Cardiac fibroblast (primary cell): ENCODE results near the gene EXOC2.

ENCODE experiments used
- DNase-seq, 2 donors: peaks; one replicate each; pipeline versions ENCODE4 v3.0.0 to v3.0.0-alpha.2; 2010; ENCODE audit warnings: low read depth in 2 of 2
- H3K4me3 ChIP-seq, 2 donors: replicated peaks in 1 of 2; 1 replicate in 1 of 2; 2 replicates in 1 of 2; pipeline ENCODE4 v1.5.1; 2011; ENCODE audit warnings: low read depth in 2 of 2, low read length in 2 of 2, mild to moderate bottlenecking in 2 of 2, moderate library complexity in 1 of 2
- TF ChIP-seq, protein P1 (sequence below): IDR thresholded peaks from one replicate; pipeline ENCODE4 v1.5.1; 2011; ENCODE audit warnings: low read depth, mild to moderate bottlenecking, low read length, inconsistent platforms

EXOC2 gene

DNA sequence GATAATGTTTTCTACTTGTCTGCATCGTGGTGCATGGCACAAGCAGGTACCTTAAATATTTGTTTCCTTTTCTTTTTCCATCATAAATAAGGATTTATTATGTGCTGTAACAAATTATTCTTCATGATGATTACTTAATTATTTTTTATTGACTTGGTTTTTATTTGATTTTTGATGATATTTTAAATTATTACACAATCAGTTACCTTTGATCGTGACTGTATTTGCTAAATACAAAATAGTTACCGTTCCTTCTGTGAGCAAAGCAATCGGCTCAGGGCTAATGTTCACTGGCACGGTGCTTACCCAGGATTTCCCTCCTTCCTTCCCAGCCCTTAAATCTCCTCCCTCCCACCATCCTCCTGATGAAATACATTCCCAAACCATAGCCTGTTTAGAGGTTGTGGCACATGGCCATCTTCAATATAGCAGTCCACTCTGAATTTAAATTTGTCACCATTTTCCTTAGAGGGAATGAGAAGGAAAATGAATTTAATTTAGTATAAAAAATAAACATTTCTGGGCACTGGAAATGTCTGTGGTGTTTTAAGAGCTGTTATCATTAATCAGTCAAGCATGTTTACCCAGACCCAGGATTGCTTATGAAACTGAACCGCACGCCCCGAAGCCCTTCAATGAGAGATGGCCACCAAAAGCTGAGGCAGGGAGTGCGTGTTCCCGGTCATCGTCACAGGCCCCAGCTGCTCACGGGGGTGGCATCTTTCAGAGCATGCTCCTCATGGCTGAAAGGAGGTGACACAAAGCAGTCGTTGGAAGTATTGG is 23.0 kb upstream of the EXOC2 start:
- TF ChIP-seq, protein P1, sequence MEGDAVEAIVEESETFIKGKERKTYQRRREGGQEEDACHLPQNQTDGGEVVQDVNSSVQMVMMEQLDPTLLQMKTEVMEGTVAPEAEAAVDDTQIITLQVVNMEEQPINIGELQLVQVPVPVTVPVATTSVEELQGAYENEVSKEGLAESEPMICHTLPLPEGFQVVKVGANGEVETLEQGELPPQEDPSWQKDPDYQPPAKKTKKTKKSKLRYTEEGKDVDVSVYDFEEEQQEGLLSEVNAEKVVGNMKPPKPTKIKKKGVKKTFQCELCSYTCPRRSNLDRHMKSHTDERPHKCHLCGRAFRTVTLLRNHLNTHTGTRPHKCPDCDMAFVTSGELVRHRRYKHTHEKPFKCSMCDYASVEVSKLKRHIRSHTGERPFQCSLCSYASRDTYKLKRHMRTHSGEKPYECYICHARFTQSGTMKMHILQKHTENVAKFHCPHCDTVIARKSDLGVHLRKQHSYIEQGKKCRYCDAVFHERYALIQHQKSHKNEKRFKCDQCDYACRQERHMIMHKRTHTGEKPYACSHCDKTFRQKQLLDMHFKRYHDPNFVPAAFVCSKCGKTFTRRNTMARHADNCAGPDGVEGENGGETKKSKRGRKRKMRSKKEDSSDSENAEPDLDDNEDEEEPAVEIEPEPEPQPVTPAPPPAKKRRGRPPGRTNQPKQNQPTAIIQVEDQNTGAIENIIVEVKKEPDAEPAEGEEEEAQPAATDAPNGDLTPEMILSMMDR: no peak
- DNase-seq: no peak
- H3K4me3 ChIP-seq: no peak overlapping the region

DNA sequence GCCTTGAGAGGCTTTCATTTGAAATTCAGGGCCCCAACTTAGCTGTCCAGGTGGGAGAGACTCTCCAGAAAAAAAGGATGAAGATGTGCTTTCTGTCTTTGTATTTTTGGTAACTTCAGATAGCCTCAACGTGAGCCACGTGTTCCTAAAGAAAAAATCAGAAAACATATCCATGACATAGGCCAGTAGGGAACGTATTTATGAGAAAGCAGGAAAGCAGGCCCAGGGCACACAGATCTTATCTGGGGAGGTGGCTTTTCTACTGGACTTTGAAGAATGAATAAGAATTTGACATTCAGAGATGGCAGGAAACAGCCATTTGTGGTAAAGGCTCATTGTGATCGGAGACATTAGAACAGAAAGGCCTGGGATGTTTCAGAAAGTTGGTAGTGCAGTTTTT is 21.2 kb upstream of the EXOC2 start:
- TF ChIP-seq, protein P1: no peak
- H3K4me3 ChIP-seq: no peak overlapping the region
- no peak for DNase-seq

DNA sequence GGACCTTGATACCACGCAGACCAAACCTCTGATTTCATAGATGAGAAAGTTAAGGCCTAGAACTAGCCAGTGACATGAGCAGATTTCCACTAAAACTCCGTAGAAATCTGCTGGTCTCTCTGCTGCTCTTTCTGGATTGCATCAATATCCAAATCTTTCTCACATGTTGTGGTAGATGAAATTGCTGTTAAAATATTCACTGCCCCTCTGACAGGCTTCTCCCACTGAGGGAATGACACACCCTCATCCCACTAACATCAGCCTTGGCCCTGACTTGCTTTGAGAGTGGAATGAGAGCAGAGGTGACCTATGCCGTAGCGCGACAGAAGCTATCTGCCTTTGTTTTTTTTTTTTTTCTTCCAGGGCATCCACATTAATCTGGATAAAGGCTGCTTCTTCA is 20.4 kb upstream of the EXOC2 start:
- TF ChIP-seq, protein P1: no peak
- DNase-seq: no peak
- H3K4me3 ChIP-seq: no peak overlapping the region

DNA sequence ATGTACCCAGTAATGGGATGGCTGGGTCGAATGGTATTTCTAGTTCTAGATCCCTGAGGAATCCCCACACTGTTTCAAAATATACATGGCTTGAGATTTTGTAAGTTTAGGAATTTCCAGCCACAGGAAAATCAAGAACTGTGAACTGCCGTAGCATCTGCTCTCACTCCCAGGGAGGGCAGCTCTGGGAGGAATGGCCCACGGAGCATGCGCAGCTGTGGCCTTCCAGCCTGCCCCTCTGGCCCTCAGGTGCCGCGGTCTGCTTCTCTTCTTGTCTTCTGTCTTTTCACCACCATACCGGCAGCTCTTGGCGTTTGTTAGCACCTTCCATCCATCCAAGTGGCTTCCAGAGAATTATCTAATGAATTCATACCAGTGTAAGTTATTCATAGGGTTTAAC is 19.9 kb upstream of the EXOC2 start:
- DNase-seq: no peak
- TF ChIP-seq, protein P1: no peak

DNA sequence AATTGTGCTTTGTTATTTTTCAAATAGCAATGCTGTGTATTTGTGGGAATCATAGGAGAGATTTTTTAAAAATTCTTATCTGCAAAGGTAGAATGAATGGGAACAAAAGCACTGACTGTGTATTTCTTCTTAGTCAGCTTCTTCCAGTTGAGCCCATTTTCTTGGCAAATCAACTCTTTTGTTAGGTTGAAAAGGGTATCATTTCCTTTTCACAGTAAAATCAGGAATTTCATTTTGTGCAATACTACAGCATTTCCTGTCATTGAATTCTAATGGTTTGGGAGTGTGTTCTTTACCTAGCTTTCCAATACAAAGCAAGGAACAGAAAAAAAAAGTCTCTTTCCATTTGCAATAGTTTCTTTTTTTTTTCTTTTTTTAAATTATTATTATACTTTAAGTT is 19.0 kb upstream of the EXOC2 start:
- peak; percentile 11 to 46 for DNase-seq
- TF ChIP-seq, protein P1: no peak
- no peak overlapping the region for H3K4me3 ChIP-seq

More for the DNA sequence above, 19.9 kb upstream of the EXOC2 start:
- no peak overlapping the region for H3K4me3 ChIP-seq

DNA sequence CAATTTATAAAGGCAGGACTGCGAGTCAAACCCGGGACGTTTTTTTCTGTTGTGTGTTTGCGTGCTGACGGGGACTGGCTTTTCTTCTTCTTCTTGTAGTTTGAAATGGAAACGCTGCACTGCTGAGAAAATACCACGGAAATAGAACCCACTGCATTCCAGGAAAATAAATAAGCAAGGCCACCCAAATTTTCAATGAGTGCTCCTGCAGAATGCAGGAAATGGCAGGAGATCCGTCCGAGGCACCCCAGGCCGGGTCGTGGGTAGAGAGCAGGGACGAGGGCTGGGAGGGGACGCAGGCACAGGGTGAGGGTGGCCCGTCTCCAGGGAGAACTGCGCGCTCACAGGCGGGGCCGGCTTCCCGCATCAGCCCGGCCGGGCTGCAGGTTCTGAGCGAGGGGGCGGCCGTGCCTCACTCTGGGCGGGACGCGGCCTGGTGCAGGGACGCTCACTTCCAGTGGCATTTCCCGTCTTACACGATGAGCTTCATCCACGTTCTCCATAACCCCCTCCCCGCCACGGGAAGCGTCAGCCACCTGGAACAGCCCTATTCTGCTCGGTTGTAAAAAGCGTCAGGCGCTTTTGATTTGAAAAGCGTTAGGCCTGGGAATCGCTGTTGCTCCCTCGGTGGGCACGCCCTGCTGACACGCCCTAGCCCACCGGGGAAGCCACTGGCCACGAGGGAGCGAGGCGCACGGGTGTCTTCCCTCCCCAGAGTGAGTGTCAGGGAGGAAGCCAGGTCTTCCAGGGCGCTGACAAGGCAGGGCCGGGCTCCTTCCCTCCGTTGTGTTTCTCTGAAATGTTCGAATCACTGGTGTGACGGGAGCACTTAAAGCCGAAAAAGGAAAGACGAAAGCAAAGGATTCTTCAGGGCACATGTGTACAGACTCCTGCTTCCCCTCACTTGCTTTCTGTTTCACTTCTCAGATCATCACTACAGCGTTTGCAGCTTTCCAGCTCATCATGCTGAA is 17.9 kb upstream of the EXOC2 start:
- TF ChIP-seq, protein P1: no peak
- peak overlapping the region; percentile 56 to 57 for H3K4me3 ChIP-seq
- DNase-seq: peak; percentile 65 to 70
